IPS-15b (cell line): ENCODE data around the gene SOHLH1.

Source experiments
- H3K27me3 ChIP-seq: one replicate; pipeline ENCODE4 v1.6.1; 2013; ENCODE audit warnings: low read length; ENCODE audit not compliant: control insufficient read depth, insufficient read depth
- H3K36me3 ChIP-seq: one replicate; pipeline ENCODE4 v1.6.1; 2013; ENCODE audit warnings: low read length; ENCODE audit not compliant: control insufficient read depth, insufficient read depth
- H3K4me1 ChIP-seq: one replicate; pipeline ENCODE4 v1.6.1; 2013; ENCODE audit warnings: mild to moderate bottlenecking, low read length; ENCODE audit not compliant: control insufficient read depth, insufficient read depth
- H3K4me3 ChIP-seq: one replicate; pipeline ENCODE4 v1.5.1; 2013; ENCODE audit warnings: low read depth, low read length
- H3K9ac ChIP-seq: one replicate; pipeline ENCODE4 v1.6.1; 2013; ENCODE audit warnings: low read depth, mild to moderate bottlenecking, low read length
- H3K9me3 ChIP-seq: one replicate; pipeline ENCODE4 v1.6.1; 2013; ENCODE audit warnings: mild to moderate bottlenecking, low read length; ENCODE audit not compliant: control insufficient read depth, insufficient read depth

Gene SOHLH1

DNA sequence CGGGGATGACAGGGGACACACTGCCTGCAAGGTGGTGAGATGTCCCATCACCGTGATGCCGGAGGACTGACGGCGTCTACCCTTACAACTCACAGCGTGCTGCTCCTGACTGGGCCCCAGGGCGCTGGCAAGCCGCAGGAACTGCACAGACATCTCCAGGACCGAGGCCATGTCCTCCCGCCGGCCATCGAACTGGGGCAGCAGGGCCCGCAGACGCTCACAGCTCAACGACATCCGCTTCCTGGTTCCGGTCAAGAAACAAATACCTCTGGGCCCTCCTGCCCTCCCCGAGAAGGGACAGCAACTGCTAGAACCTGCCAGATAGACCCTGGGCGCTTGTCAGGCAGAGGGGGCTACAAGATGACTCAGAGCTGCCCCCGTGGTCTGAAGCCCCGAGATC lies 1.0 kb downstream of the SOHLH1 start:
- Histone ChIP-seq H3K9ac (no peak overlapping the region), H3K4me1 (no peaks in the 10 kb centered on the region), H3K36me3 (no peaks in the 10 kb centered on the region), H3K27me3 (no peaks in the 10 kb centered on the region), H3K4me3 (no peak overlapping the region), H3K9me3 (no peaks in the 10 kb centered on the region)

DNA sequence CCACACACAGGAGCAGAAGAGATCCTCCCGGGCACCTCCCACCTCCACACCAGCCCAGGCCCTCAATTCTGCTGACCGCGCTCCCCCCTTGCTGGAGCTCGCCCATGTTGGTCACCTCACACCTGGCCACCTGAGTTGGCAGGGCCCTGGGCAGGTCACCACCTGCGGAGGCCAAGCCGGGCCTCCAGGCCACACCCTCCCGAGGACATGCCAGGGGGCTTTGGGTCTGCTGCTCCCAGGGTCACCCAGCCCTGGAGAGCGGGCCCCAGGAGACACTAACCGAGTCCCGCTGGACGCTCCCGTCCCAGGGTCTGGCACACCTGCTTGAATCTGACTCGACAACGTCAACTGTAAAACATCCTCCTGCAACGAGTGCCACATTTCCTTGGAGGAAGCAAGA lies 2.1 kb downstream of the SOHLH1 start:
- no peaks in the 10 kb centered on the region for H3K4me1 ChIP-seq
- H3K4me3 ChIP-seq, result no peak overlapping the region
- no peaks in the 10 kb centered on the region for H3K27me3 ChIP-seq
- H3K9me3 ChIP-seq, result no peaks in the 10 kb centered on the region
- H3K9ac ChIP-seq, result no peak overlapping the region
- H3K36me3 ChIP-seq, result no peaks in the 10 kb centered on the region

DNA sequence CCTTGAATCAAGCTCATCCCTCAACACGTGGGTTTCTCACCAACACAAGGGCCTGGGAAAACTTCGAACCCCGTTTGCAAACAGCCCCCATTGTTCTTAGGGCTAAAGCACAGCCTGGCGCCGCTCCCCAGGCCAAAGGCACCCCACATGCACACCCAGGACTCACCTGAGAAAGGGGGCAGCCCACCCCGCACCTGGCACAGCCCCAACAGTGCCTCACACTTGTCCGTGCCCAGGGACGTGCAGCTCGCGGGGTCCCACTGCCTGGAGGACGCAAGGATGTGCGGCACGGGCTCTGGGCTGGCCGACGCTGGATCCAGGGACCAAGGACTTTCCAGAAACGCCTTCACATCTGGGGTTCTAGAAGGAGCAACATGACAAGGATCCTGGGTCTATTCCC lies 2.8 kb downstream of the SOHLH1 start:
- Histone ChIP-seq H3K9me3 (no peaks in the 10 kb centered on the region), H3K4me1 (no peaks in the 10 kb centered on the region), H3K27me3 (no peaks in the 10 kb centered on the region), H3K4me3 (no peak overlapping the region), H3K9ac (no peak overlapping the region), H3K36me3 (no peaks in the 10 kb centered on the region)

DNA sequence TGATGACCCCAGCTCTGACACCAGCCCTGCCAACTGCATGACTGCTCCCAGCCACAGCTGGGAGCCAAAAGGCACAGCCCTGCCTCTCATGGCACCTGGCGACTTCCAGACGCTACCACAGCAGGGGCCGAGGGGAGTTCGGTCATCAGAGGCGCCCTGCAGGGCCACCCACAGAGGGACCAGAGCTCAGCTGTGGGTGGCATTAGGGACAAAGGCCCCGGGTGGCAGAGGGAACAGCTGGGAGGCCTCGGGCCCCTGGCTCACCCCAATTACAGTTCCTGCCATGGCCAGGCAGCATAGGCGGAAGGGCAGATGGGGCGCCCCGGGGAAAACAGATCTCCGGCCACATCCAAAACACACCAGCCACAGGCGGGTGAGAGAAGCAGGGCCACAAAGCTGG lies 3.6 kb downstream of the SOHLH1 start:
- Histone ChIP-seq H3K27me3 (no peaks in the 10 kb centered on the region), H3K9me3 (no peaks in the 10 kb centered on the region), H3K4me3 (no peak overlapping the region), H3K36me3 (no peaks in the 10 kb centered on the region), H3K4me1 (no peaks in the 10 kb centered on the region), H3K9ac (no peak overlapping the region)

DNA sequence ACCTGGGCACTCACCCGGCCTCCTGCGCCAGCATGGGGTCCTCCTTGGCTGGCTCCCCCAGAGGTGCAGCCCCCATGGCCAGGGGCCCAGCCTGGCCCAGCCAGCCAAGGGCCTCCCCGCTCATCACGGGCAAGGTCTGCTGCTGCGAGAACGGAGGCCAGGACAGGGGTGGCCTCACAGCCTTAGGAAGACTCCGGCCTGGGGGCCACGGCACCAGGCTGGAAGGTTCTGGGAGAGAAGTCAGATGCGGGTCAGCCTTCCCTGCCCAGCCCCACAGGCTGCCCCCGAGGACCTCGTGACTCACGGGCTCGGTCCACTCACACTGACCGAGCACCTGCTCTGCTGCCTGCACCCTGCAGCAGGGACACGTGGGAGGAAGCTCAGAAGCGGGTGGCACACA lies 4.2 kb downstream of the SOHLH1 start:
- Histone ChIP-seq H3K4me3 (no peak overlapping the region), H3K36me3 (no peaks in the 10 kb centered on the region), H3K4me1 (no peaks in the 10 kb centered on the region), H3K9me3 (no peaks in the 10 kb centered on the region), H3K9ac (no peak overlapping the region), H3K27me3 (no peaks in the 10 kb centered on the region)

DNA sequence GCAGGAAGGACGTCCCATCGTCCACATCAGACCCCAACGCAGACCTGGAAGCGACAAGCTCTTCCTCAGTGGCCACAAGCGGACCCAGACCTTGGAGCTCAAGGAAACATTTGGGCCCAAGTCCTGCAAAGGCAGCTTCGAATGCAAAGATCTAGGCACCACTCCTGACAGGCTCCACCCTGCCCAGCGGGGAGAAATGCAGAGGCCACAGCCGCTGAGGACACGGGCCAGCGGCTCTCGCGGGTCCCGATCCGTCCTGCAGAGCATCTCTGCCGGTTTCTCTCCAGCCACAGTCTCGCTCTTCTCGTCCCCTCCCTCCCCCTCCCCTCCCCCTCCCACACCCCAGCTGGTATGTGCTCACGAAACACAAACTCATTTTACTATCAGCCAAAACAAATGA lies 4.9 kb downstream of the SOHLH1 start:
- no peaks in the 10 kb centered on the region for H3K27me3 ChIP-seq
- H3K9me3 ChIP-seq, result no peaks in the 10 kb centered on the region
- H3K36me3 ChIP-seq, result no peaks in the 10 kb centered on the region
- no peak overlapping the region for H3K4me3 ChIP-seq
- H3K9ac ChIP-seq, result no peak overlapping the region
- H3K4me1 ChIP-seq, result no peaks in the 10 kb centered on the region

DNA sequence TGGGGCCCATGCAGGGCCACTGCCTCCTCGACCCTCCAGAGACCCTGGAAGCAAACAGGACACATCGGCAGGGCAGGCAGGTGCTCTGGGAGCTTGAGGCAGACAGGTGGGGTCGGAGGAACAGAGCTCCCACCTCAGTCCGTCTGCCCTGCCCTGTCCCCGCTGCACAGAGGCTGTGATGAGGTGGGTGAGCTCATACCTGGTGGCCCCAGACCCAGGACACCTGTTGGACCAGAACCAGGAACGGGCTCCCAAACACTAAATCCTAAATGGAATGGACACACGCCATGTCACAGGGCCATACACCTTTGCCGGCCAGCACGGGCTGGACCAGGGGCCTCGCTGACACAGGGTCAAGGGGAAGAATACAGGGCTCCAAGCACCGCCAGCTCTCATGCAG lies 5.5 kb downstream of the SOHLH1 start:
- Histone ChIP-seq H3K9ac (no peak overlapping the region), H3K27me3 (no peaks in the 10 kb centered on the region), H3K9me3 (no peaks in the 10 kb centered on the region), H3K36me3 (no peaks in the 10 kb centered on the region), H3K4me1 (no peaks in the 10 kb centered on the region), H3K4me3 (no peak overlapping the region)

DNA sequence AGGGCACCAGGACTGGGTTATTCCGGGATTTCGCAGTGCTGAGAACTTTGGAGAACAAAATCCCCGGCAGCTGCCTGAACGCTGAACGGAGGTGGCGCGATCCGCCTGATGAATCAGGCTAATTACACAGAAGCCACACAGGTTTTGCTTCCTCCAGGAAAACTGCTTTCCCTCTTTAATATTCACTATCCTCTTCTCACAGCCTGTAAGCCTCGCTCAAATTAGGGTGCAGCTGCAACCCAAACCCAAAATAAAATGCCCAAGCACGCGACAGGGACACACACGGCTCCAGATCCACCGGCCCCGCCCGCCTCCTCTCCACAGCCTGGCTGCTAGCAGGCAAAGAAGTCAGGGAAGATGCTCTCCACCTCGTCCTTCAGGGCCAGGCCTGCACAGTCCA lies 6.0 kb downstream of the SOHLH1 start:
- Histone ChIP-seq H3K4me1 (no peaks in the 10 kb centered on the region), H3K9ac (no peak overlapping the region), H3K36me3 (no peaks in the 10 kb centered on the region), H3K9me3 (no peaks in the 10 kb centered on the region), H3K27me3 (no peaks in the 10 kb centered on the region), H3K4me3 (no peak overlapping the region)

DNA sequence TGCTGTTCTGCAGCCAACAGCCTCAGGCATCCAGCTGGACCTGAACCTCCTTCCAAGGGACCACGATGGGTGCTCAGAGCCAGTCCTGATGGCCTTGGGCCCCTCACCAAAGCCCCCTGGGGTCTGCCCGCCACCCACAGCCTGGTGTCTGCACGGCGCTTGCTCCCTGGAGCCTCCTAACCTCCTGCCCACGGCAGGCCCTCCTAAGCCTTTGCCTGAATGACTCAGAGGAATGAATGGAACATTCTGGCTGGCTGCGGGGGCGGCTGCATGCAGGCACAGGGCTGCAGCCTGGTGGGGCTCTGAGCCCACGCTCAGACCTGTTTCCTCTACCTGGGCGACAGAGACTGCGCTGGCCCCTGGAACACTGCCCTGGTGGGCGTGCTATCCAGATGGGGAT lies 6.9 kb downstream of the SOHLH1 start:
- Histone ChIP-seq H3K4me3 (no peak overlapping the region), H3K36me3 (no peaks in the 10 kb centered on the region)

DNA sequence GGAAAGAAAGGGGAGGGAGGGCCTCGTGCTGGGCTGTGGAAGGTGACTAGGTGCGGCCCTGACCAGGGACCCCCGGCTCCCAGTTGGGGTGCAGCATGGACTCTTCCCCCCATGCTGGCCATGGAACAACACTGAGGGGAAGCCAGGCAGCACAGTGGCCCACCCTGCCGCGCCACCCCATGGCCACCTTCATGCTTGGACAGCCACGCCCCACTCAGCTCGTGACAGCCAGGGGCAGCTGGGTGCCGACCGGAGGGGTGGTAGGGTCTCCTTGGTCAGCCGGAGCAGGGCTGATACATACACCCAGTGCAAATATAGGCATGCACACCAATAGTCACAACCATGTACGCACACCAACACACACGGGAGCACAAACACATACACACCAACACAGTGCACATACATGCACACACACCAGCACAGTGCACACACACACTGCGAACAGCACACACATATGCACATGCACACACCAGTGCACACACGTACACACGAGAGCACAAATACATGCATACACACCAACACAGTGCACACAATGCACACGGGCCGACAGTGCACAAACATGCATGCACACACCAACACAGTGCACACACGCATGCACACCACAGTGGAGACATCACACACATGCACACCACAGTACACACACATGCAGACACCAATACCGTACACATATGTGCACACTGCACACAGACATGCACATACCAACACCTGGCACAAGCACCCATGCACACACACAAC lies 8.3 kb downstream of the SOHLH1 start:
- Histone ChIP-seq H3K27me3 (no peaks in the 10 kb centered on the region), H3K4me1 (no peaks in the 10 kb centered on the region), H3K9ac (no peak overlapping the region), H3K9me3 (no peaks in the 10 kb centered on the region), H3K36me3 (no peaks in the 10 kb centered on the region), H3K4me3 (no peak overlapping the region)

More for the DNA sequence above, 6.9 kb downstream of the SOHLH1 start:
- H3K9me3 ChIP-seq, result no peaks in the 10 kb centered on the region
- no peaks in the 10 kb centered on the region for H3K4me1 ChIP-seq
- H3K9ac ChIP-seq, result no peak overlapping the region
- no peaks in the 10 kb centered on the region for H3K27me3 ChIP-seq

DNA sequence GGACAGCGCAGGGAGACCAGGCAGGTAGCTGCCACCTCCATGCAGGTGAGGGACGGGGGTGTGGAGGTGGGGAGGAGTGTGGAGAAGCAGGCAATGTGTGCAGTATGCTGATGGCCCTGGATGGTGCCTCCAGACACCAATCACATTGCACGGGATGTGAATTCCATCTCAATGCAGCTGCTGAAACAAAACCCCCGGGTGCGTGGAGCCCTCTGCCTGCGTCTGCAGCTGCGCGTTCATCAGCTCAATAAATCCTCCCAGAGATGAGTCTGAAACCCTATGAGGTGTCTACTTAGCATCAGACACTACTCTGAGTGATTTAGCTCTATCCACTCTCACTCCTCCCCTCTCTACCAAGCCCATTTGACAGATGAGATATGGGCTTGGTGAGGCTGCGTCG lies 10.3 kb downstream of the SOHLH1 start:
- Histone ChIP-seq H3K9ac (no peak overlapping the region), H3K36me3 (no peaks in the 10 kb centered on the region), H3K27me3 (no peaks in the 10 kb centered on the region), H3K4me1 (no peaks in the 10 kb centered on the region), H3K4me3 (no peak overlapping the region), H3K9me3 (no peaks in the 10 kb centered on the region)

DNA sequence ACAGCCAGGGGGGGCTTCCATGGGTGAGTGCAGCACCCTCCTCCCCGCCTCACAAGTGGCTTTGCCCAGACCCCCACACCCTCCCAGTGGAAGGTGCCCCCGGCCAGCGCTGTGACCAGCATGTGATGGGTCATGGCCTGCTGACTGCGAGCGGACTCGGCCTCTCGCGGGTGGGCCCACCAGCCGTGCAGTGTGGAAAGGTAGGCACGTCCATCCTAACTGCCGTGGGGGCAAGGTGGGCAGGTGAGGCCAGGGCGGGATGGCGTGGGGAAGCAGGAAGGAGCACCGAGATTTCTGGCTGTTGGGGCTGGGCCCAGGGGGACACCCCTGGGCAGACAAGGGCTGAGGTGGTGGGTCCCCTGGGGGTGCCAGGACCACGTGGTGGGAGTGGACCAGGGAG lies 12.1 kb downstream of the SOHLH1 start:
- no peaks in the 10 kb centered on the region for H3K27me3 ChIP-seq
- H3K9ac ChIP-seq, result no peak overlapping the region

More for the DNA sequence above, 12.1 kb downstream of the SOHLH1 start:
- Histone ChIP-seq H3K36me3 (no peaks in the 10 kb centered on the region), H3K4me1 (no peaks in the 10 kb centered on the region), H3K9me3 (no peaks in the 10 kb centered on the region), H3K4me3 (no peak overlapping the region)
